Gastroesophageal sphincter (tissue), 4 donors: ENCODE measurements around the gene REPS2. TPM values are rescaled to one million over a fixed set of nuclear protein-coding genes. Genes with fewer than 3 reads are reported as not detected.

ENCODE experiments used
- ATAC-seq: fragments of 150-250 bp; one replicate; pipeline ENCODE4 v1.9.1; 2016; ENCODE audit warnings: mild to moderate bottlenecking, moderate library complexity
- H3K27ac ChIP-seq, 4 donors: fragments of 200-600 bp; sonication (generic) in 3 of 4; 1 replicate in 3 of 4; 2 replicates in 1 of 4; pipeline ENCODE4 v1.5.1; 2016 to 2019
- H3K27me3 ChIP-seq: fragments of 200-600 bp; sonication (generic); one replicate; pipeline ENCODE4 v1.5.1; 2019
- H3K36me3 ChIP-seq, 2 donors: fragments of 200-600 bp; sonication (generic); one replicate each; pipeline ENCODE4 v1.5.1; 2019; ENCODE audit warnings: control low read depth in 1 of 2
- H3K4me1 ChIP-seq, 3 donors: fragments of 200-600 bp; sonication (generic); 1 replicate in 2 of 3; 2 replicates in 1 of 3; pipeline ENCODE4 v1.5.1; 2016 to 2019; ENCODE audit warnings: control low read depth in 2 of 3
- H3K4me3 ChIP-seq, 2 donors: fragments of 200-600 bp; sonication (generic); one replicate each; pipeline ENCODE4 v1.5.1; 2019; ENCODE audit warnings: mild to moderate bottlenecking in 1 of 2, moderate library complexity in 1 of 2
- H3K9me3 ChIP-seq, 3 donors: fragments of 200-600 bp; sonication (generic); one replicate each; pipeline ENCODE4 v1.5.1; 2017 to 2019; ENCODE audit warnings: control low read depth in 2 of 3
- EP300 ChIP-seq: sonication (generic); formaldehyde crosslinking; IDR thresholded peaks from one replicate; pipeline ENCODE4 v1.6.1; 2017; ENCODE audit warnings: antibody characterized with exemption, mild to moderate bottlenecking
- POLR2A ChIP-seq, 2 donors: fragments of 450-650 bp; IDR thresholded peaks; one replicate each; pipeline ENCODE4 v1.6.1; 2017; ENCODE audit warnings: antibody characterized with exemption in 2 of 2, mild to moderate bottlenecking in 2 of 2, moderate library complexity in 1 of 2
- POLR2AphosphoS5 ChIP-seq: sonication (generic); formaldehyde crosslinking; IDR thresholded peaks from one replicate; pipeline ENCODE4 v1.6.1; 2017; ENCODE audit warnings: antibody characterized with exemption
- WGBS, 2 donors: methylation state at CpG; one replicate each; pipeline ENCODE4 v1.1.5; 2018; ENCODE audit warnings: low coverage in 1 of 2; 5-methylcytosine and 5-hydroxymethylcytosine counted together
- total RNA-seq, 4 donors: library from RNA; depleted of rRNA; stranded (reverse); fragments of >200 nt; gene quantifications; one replicate each; pipeline ENCODE4 v1.1.0, GENCODE V29; 2016
- TF ChIP-seq, protein P1 (sequence below), 4 experiments: fragments of 200-600 bp in 2 of 4; fragments of 450-650 bp in 2 of 4; sonication (generic) in 1 of 4; IDR thresholded peaks; one replicate each; pipeline ENCODE4 v1.5.1; 2017 to 2019; ENCODE audit warnings: antibody characterized with exemption in 4 of 4, mild to moderate bottlenecking in 2 of 4, moderate library complexity in 2 of 4

The REPS2 gene
- total RNA-seq, 4 donors from 2014 or later, result 19.8 to 39.8 (median 24.9) TPM

- H3K27ac ChIP-seq, result no peak overlapping the region
- 89% methylated on average over 1 of the region's 1 CpG; no CpG with 5 or more reads in 1 of the 2 donors for WGBS, 2 donors
- ATAC-seq, result no peak
- H3K27me3 ChIP-seq, result no peaks in the 10 kb centered on the region
- H3K4me3 ChIP-seq, result no peak overlapping the region
- H3K9me3 ChIP-seq, result no peaks in the 10 kb centered on the region
- H3K36me3 ChIP-seq, result no peaks in the 10 kb centered on the region
- H3K4me1 ChIP-seq, result peaks cover 0 to 3% (median 0%) of the 10 kb centered on the region in 3 donors
- TF ChIP-seq EP300 (no peak), POLR2A (IDR thresholded peaks at IDR 0.05) (no peak), POLR2AphosphoS5 (no peak)
- TF ChIP-seq, protein P1, sequence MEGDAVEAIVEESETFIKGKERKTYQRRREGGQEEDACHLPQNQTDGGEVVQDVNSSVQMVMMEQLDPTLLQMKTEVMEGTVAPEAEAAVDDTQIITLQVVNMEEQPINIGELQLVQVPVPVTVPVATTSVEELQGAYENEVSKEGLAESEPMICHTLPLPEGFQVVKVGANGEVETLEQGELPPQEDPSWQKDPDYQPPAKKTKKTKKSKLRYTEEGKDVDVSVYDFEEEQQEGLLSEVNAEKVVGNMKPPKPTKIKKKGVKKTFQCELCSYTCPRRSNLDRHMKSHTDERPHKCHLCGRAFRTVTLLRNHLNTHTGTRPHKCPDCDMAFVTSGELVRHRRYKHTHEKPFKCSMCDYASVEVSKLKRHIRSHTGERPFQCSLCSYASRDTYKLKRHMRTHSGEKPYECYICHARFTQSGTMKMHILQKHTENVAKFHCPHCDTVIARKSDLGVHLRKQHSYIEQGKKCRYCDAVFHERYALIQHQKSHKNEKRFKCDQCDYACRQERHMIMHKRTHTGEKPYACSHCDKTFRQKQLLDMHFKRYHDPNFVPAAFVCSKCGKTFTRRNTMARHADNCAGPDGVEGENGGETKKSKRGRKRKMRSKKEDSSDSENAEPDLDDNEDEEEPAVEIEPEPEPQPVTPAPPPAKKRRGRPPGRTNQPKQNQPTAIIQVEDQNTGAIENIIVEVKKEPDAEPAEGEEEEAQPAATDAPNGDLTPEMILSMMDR (IDR thresholded peaks at IDR 0.05), result no peak
Measured at GRCh38 chrX:16981209-16981608, 34.8 kb downstream of the REPS2 start.

GRCh38 chrX:16981980-16982379, 35.5 kb downstream of the REPS2 start:
- H3K9me3 ChIP-seq, result no peaks in the 10 kb centered on the region
- no peaks in the 10 kb centered on the region for H3K27me3 ChIP-seq
- TF ChIP-seq POLR2AphosphoS5 (no peak), POLR2A (IDR thresholded peaks at IDR 0.05) (no peak), EP300 (no peak)
- TF ChIP-seq, protein P1 (IDR thresholded peaks at IDR 0.05), result no peak
- ATAC-seq, result no peak
- H3K27ac ChIP-seq, result no peak overlapping the region
- peaks cover 0 to 8% (median 0%) of the 10 kb centered on the region in 3 donors for H3K4me1 ChIP-seq
- H3K4me3 ChIP-seq, result no peak overlapping the region
- H3K36me3 ChIP-seq, result no peaks in the 10 kb centered on the region

GRCh38 chrX:16983051-16983450, 36.6 kb downstream of the REPS2 start:
- no peaks in the 10 kb centered on the region for H3K9me3 ChIP-seq
- H3K36me3 ChIP-seq, result no peaks in the 10 kb centered on the region
- no peak overlapping the region for H3K27ac ChIP-seq
- H3K4me1 ChIP-seq, result peaks cover 0 to 8% (median 0%) of the 10 kb centered on the region in 3 donors
- TF ChIP-seq, protein P1 (IDR thresholded peaks at IDR 0.05), result no peak
- no peak for TF ChIP-seq POLR2A (IDR thresholded peaks at IDR 0.05)
- TF ChIP-seq EP300, result no peak
- TF ChIP-seq POLR2AphosphoS5, result no peak
- WGBS, 2 donors, result 20 to 67% methylated on average over 1 of the region's 1 CpG
- H3K27me3 ChIP-seq, result no peaks in the 10 kb centered on the region
- no peak overlapping the region for H3K4me3 ChIP-seq
- no peak for ATAC-seq

DNA sequence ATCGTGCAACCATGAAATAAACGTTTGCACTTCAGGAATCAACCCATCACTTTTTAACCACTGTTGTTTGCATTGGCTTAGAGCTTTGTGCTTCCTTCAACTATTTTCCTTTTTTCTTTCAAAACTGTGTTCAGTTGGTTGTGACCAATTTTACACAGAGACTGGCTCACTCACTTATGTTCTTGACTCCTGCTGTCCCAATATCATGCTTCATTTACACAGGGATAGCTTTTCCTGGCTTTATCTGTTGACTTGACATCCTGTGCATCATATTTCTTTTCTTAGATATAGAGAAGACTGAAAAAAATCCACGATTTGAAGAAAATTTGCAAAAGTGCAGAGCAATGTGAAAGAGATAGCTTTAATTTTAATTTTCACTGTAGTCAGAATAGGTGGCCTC, 38.8 kb downstream of the REPS2 start:
- TF ChIP-seq, protein P1 (IDR thresholded peaks at IDR 0.05), result no peak
- no peak for TF ChIP-seq POLR2AphosphoS5
- TF ChIP-seq EP300, result no peak
- TF ChIP-seq POLR2A (IDR thresholded peaks at IDR 0.05), result no peak
- peaks cover 0 to 8% (median 0%) of the 10 kb centered on the region in 3 donors for H3K4me1 ChIP-seq
- WGBS, 2 donors, result 50 to 56% methylated on average over 3 of the region's 3 CpGs
- ATAC-seq, result no peak
- H3K36me3 ChIP-seq, result no peaks in the 10 kb centered on the region
- no peaks in the 10 kb centered on the region for H3K9me3 ChIP-seq
- no peaks in the 10 kb centered on the region for H3K27me3 ChIP-seq
- no peak overlapping the region for H3K27ac ChIP-seq
- H3K4me3 ChIP-seq, result no peak overlapping the region

DNA sequence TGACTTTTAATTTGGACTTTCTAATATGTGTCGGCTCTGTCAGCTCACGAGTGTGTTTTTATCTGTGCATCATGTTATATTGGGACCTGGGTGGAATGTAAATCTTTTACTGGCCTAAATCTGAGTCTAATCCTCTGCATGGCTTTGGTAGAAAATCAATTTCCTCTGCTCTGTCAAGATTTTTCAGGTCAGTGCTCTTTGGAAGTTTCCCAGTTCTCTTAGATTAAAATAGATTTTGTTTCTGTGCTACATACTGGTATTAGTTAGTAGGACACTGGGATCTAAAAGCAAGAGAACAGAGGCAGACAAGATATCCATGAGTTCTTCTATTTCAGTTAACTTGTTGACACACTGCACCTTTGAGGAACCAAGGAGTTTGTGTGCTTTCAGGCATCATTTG, 39.7 kb downstream of the REPS2 start:
- Histone ChIP-seq H3K27ac (no peak overlapping the region), H3K4me1 (peaks cover 0 to 8% (median 0%) of the 10 kb centered on the region in 3 donors), H3K4me3 (no peak overlapping the region), H3K36me3 (no peaks in the 10 kb centered on the region), H3K9me3 (no peaks in the 10 kb centered on the region), H3K27me3 (no peaks in the 10 kb centered on the region)
- TF ChIP-seq POLR2AphosphoS5 (no peak), EP300 (no peak), POLR2A (IDR thresholded peaks at IDR 0.05) (no peak)
- TF ChIP-seq, protein P1 (IDR thresholded peaks at IDR 0.05), result no peak
- 54 to 56% methylated on average over 2 of the region's 2 CpGs for WGBS, 2 donors
- ATAC-seq, result no peak
